ENCODE measurements around the gene DNAH14. TPM values are rescaled to one million over a fixed set of nuclear protein-coding genes. Genes with fewer than 3 reads are reported as not detected.
"Not testable (repeated sequence)": the region's sequence is repeated elsewhere in the genome, so short reads cannot be mapped to it uniquely, and the experiment has no call there.

DNAH14 gene
- polyA plus RNA-seq (2011; rRNA removed) (22.1 and 35.8 TPM in 2 replicates), polyA plus RNA-seq (2017; fragmentation: RNase III; extraction: RNeasy Plus Mini Kit Qiagen cat#74134 plus additional on column Dnase treatment) (15.9 to 17.6 TPM (median 16.1 TPM) in 3 replicates), polyA minus RNA-seq (2011; rRNA and poly(A)+ RNA removed) (11.0 and 13.1 TPM in 2 replicates)
- 6.9 and 7.4 TPM in 2 replicates for polyA plus RNA-seq (2012; cell fraction: cytosol; rRNA removed)
- 3.4 and 7.2 TPM in 2 replicates for polyA plus RNA-seq (2012; cell fraction: nucleus; rRNA removed)

DNA sequence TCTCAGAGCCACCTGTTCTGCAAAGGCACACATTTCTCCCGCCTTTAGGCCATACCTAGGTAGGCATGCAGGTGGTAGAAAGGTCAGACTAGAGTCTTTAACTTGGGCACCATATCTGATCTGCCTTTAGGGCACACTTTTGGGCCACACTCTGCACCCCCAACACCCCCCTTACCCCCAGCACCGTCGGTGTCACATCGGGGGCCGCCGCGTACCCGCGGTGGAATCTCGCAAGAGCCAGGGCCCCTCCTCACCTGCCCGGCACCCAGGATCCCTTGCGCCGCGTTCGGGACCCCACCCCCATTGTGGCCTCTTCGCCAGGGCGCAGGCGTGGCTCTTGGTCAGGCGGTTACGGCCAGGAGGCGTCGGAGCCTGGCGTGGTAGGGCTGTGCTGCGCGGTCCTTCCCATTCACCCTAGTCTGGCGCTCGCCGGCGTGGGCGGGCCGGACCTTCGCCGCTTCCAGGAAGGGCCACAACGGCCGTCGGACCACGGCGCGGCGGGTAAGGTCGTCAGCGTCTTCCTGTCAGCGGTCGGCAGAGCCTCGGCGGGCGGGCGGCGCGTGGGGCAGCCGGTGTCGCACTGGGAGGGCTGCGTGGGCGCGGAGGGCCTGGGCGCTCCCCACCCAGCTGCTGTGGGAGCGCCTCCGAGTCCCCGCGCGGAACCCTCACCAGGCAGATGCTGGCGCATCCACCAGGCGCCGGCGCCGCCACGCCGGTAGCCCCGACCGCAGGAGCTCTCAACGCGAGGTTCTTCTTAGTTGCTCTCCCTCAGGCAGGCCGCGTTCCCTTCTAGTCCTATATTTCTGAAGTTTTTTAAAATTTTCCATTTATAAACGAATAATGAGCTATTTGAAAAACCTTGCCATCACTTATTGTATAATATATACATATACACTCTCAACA, at the start of gene DNAH14:
Gene DNAH14 (plus strand): TSS at position 341 of the 903 bp plus-strand sequence. CDS start 23,028 bp downstream, outside the sequence.
- peak within 1 kb of the TSS; percentile 79 to 98 for H3K27ac ChIP-seq
- peak within 1 kb of the TSS; percentile 82 for H3K4me2 ChIP-seq
- FAIRE-seq (no peak), ATAC-seq (peak; percentile 100), DNase-seq (ENCODE audit: low read depth in 1 of 2, low spot score in 1 of 2) (peak; percentile 66 to 89)
- H3K4me1 ChIP-seq = no peaks in the 10 kb centered on the region
- H3K9me3 ChIP-seq = peaks cover 31% of the 10 kb centered on the region
- H3K4me3 ChIP-seq = peak within 1 kb of the TSS; percentile 59
- ChIA-PET POLR2A (no interaction called here), CTCF (interaction anchor here (0.9 to 2.1 kb wide), 3 partner anchors 7 to 472 kb away, joined by 3 to 5 read pairs (median 3); no protein-coding TSS in a partner anchor)
- 1% methylated on average over 20 of the region's 75 CpGs for WGBS (ENCODE audit: missing lambda C conversion rate)
- TF ChIP-seq, protein P1, sequence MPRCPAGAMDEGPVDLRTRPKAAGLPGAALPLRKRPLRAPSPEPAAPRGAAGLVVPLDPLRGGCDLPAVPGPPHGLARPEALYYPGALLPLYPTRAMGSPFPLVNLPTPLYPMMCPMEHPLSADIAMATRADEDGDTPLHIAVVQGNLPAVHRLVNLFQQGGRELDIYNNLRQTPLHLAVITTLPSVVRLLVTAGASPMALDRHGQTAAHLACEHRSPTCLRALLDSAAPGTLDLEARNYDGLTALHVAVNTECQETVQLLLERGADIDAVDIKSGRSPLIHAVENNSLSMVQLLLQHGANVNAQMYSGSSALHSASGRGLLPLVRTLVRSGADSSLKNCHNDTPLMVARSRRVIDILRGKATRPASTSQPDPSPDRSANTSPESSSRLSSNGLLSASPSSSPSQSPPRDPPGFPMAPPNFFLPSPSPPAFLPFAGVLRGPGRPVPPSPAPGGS (IDR thresholded peaks at IDR 0.05) = 0 out of 3 replicates have a peak, but pooled peaks have one; percentile 63
- peak; percentile 43 to 79; a peak in 4 of 5 replicates for TF ChIP-seq JUN (IDR thresholded peaks at IDR 0.05)
- TF ChIP-seq, protein P2, sequence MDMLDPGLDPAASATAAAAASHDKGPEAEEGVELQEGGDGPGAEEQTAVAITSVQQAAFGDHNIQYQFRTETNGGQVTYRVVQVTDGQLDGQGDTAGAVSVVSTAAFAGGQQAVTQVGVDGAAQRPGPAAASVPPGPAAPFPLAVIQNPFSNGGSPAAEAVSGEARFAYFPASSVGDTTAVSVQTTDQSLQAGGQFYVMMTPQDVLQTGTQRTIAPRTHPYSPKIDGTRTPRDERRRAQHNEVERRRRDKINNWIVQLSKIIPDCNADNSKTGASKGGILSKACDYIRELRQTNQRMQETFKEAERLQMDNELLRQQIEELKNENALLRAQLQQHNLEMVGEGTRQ (IDR thresholded peaks at IDR 0.05) = peak; percentile 43; the same call in 1 of the 2 replicates
- TF ChIP-seq, protein P3, sequence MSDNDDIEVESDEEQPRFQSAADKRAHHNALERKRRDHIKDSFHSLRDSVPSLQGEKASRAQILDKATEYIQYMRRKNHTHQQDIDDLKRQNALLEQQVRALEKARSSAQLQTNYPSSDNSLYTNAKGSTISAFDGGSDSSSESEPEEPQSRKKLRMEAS (IDR thresholded peaks at IDR 0.05) = peak; percentile 95
- TF ChIP-seq CHD2 (IDR thresholded peaks at IDR 0.05; ENCODE audit: low read length, partially characterized antibody) = no peak
- TF ChIP-seq PHF8 (IDR thresholded peaks at IDR 0.05; ENCODE audit: borderline replicate concordance, low read depth) = peak; percentile 89
- peak; percentile 93 for TF ChIP-seq POLR2A (IDR thresholded peaks at IDR 0.05; ENCODE audit: low read length)
- 0 out of 2 replicates have a peak, but pooled peaks have one; percentile 27 for TF ChIP-seq TP53 (CRISPR knock-in tag; IDR thresholded peaks at IDR 0.05)
- TF ChIP-seq, protein P4, sequence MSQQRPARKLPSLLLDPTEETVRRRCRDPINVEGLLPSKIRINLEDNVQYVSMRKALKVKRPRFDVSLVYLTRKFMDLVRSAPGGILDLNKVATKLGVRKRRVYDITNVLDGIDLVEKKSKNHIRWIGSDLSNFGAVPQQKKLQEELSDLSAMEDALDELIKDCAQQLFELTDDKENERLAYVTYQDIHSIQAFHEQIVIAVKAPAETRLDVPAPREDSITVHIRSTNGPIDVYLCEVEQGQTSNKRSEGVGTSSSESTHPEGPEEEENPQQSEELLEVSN (IDR thresholded peaks at IDR 0.05; ENCODE audit: borderline replicate concordance, low read depth) = peak; percentile 95
- no peak for TF ChIP-seq SREBF2 (IDR thresholded peaks at IDR 0.05)

DNA sequence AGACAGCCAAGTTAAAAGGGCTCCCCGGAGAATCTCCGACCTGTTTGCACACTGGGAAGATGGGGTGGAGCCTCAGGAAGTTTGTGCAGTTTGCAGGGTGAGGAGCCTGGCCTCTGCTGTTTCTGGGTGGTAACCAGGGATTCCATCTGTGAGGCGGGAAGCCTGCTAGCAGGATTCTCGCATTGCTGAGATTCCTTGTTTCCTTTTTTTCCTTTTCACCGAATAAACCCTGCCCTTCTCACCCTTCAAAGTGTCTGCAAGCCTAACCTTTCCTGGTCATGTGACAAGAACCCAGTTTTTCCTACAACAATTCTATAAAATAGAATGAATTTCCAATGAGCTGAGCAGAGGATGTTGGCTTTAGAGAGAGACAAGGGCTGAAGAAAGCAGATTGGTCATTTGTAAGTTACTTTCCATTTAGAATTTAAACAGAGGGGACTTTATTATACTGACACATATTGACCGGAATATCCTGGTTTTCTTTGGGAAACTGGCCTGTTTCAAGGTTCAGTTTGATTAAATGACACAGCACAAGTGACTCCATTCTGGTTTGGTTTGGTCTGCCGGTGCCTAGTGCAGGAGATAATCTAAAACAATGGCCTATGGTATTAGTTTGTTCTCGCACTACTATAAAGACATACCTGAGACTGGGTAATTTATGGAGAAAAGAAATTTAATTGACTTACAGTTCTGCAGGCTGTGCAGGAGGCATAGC, 48.7 kb upstream of the DNAH14 start:
- peak in 1 of 2 experiments; percentile 65; a peak in 3 of 6 replicates for ATAC-seq
- peak; percentile 7 to 22 for DNase-seq (ENCODE audit: low read depth in 1 of 2, low spot score in 1 of 2)
- Histone ChIP-seq H3K9me3 (no peaks in the 10 kb centered on the region), H3K4me1 (peaks cover 43% of the 10 kb centered on the region), H3K27ac (no peak overlapping the region; a peak in 1 of 6 replicates), H3K4me3 (no peak overlapping the region), H3K4me2 (peak overlapping the region; percentile 48)
- FAIRE-seq = no peak
- TF ChIP-seq, protein P5, sequence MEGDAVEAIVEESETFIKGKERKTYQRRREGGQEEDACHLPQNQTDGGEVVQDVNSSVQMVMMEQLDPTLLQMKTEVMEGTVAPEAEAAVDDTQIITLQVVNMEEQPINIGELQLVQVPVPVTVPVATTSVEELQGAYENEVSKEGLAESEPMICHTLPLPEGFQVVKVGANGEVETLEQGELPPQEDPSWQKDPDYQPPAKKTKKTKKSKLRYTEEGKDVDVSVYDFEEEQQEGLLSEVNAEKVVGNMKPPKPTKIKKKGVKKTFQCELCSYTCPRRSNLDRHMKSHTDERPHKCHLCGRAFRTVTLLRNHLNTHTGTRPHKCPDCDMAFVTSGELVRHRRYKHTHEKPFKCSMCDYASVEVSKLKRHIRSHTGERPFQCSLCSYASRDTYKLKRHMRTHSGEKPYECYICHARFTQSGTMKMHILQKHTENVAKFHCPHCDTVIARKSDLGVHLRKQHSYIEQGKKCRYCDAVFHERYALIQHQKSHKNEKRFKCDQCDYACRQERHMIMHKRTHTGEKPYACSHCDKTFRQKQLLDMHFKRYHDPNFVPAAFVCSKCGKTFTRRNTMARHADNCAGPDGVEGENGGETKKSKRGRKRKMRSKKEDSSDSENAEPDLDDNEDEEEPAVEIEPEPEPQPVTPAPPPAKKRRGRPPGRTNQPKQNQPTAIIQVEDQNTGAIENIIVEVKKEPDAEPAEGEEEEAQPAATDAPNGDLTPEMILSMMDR (IDR thresholded peaks at IDR 0.05) = no peak
- TF ChIP-seq FOSB (CRISPR knock-in tag; IDR thresholded peaks at IDR 0.05) = no peak
- TF ChIP-seq ZNF302 (CRISPR knock-in tag; IDR thresholded peaks at IDR 0.05) = no peak
- POLR2A ChIA-PET = interaction anchor here (0.6 kb wide), 1 partner anchor 382 kb away, joined by 3 read pairs; no protein-coding TSS in a partner anchor
- CTCF ChIA-PET = interaction anchor here (1.0 to 3.9 kb wide), 3 partner anchors 14 to 42 kb away, joined by 3 to 19 read pairs (median 4); no protein-coding TSS in a partner anchor
- 37% methylated on average over 8 of the region's 8 CpGs for WGBS (ENCODE audit: missing lambda C conversion rate)

DNA sequence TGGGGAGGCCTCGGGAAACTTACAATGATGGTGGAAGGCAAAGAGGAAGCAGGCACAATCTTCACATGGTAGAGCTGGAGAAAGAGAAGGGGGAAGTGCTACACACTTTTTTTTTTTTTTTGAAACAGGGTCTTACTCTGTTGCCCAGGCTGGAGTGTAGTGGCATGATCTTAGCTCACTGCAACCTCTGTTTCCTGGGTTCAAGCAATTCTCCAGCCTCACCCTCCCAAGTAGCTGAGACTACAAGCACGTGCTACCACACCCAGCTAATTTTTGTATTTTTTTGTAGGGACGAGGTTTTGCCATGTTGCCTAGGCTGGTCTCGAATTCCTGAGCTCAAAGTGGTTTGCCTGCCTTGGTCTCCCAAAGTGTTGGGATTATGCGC, 48.2 kb upstream of the DNAH14 start:
- not testable (repeated sequence) for FAIRE-seq; DNase-seq (ENCODE audit: low read depth in 1 of 2, low spot score in 1 of 2); H3K4me2 ChIP-seq; H3K9me3 ChIP-seq; ATAC-seq; H3K4me3 ChIP-seq
- ChIA-PET CTCF (interaction anchor here (1.0 to 3.9 kb wide), 3 partner anchors 13 to 41 kb away, joined by 3 to 19 read pairs (median 4); no protein-coding TSS in a partner anchor), POLR2A (interaction anchor here (0.6 kb wide), 1 partner anchor 382 kb away, joined by 3 read pairs; no protein-coding TSS in a partner anchor)
- WGBS (ENCODE audit: missing lambda C conversion rate) = 79% methylated on average over 5 of the region's 5 CpGs
- Histone ChIP-seq H3K4me1 (peaks cover 43% of the 10 kb centered on the region), H3K27ac (peak overlapping the region in 1 of 2 experiments; percentile 31; a peak in 1 of 6 replicates)

Measured in A549 (cell line).